Stimulated activated CD4-positive, alpha-beta T cell treated with anti-CD3 and anti-CD28 coated beads, Interleukin-1b, Interleukin-23, amount 100 ng/mL, for 4 hours (primary cell): ENCODE results near the gene CIZ1.
"Not testable (repeated sequence)": the region's sequence is repeated elsewhere in the genome, so short reads cannot be mapped to it uniquely, and the experiment has no call there.

Experiments used
- DNase-seq, 2 donors: peaks; one replicate each; pipeline ENCODE4 v3.0.0-alpha.2; 2020; ENCODE audit warnings: low read depth in 2 of 2

Gene CIZ1

GRCh38 chr9:128145536-128145935 is 45.8 kb downstream of the CIZ1 start:
- no peak for DNase-seq

GRCh38 chr9:128144239-128145181 is 46.9 kb downstream of the CIZ1 start:
- no peak for DNase-seq

- no peak for DNase-seq
Observed at GRCh38 chr9:128143525-128144238, 47.7 kb downstream of the CIZ1 start.

GRCh38 chr9:128142596-128142995 is 48.8 kb downstream of the CIZ1 start:
- no peak for DNase-seq

- DNase-seq = no peak
Observed at GRCh38 chr9:128142061-128142460, 49.3 kb downstream of the CIZ1 start.

- no peak for DNase-seq
Observed at GRCh38 chr9:128141604-128142003, 49.8 kb downstream of the CIZ1 start.

- no peak for DNase-seq
Observed at GRCh38 chr9:128139621-128140020, 51.8 kb downstream of the CIZ1 start.

- DNase-seq = no peak
Observed at GRCh38 chr9:128138001-128138400, 53.4 kb downstream of the CIZ1 start.

GRCh38 chr9:128136816-128137793 is 54.3 kb downstream of the CIZ1 start:
- no peak for DNase-seq

GRCh38 chr9:128135561-128135960 is 55.8 kb downstream of the CIZ1 start:
- DNase-seq = not testable (repeated sequence)

- not testable (repeated sequence) for DNase-seq
Observed at GRCh38 chr9:128132139-128132538, 59.2 kb downstream of the CIZ1 start.

GRCh38 chr9:128131346-128131745 is 60.0 kb downstream of the CIZ1 start:
- DNase-seq = not testable (repeated sequence)

- not testable (repeated sequence) for DNase-seq
Observed at GRCh38 chr9:128130651-128131050, 60.7 kb downstream of the CIZ1 start.

GRCh38 chr9:128129976-128130590 is 61.3 kb downstream of the CIZ1 start:
- DNase-seq = peak in 1 of 2 donors; percentile 47

- no peak for DNase-seq
Observed at GRCh38 chr9:128128836-128129590, 62.4 kb downstream of the CIZ1 start.

GRCh38 chr9:128127990-128128835 is 63.2 kb downstream of the CIZ1 start:
- DNase-seq = peak; percentile 80 to 83

- peak; percentile 74 to 76 for DNase-seq
Observed at GRCh38 chr9:128127568-128127989, 63.8 kb downstream of the CIZ1 start, which contains the start of gene PTGES2. Gene PTGES2, minus strand, starts transcription at chr9:128127729. Its CDS starts 12 bp downstream, at chr9:128127717.

- DNase-seq = no peak
Observed at GRCh38 chr9:128125580-128126354, 65.6 kb downstream of the CIZ1 start.
